Measurements from ENCODE around the gene KLHL18.
"Not testable (repeated sequence)": the region's sequence is repeated elsewhere in the genome, so short reads cannot be mapped to it uniquely, and the experiment has no call there.

The KLHL18 gene

DNA sequence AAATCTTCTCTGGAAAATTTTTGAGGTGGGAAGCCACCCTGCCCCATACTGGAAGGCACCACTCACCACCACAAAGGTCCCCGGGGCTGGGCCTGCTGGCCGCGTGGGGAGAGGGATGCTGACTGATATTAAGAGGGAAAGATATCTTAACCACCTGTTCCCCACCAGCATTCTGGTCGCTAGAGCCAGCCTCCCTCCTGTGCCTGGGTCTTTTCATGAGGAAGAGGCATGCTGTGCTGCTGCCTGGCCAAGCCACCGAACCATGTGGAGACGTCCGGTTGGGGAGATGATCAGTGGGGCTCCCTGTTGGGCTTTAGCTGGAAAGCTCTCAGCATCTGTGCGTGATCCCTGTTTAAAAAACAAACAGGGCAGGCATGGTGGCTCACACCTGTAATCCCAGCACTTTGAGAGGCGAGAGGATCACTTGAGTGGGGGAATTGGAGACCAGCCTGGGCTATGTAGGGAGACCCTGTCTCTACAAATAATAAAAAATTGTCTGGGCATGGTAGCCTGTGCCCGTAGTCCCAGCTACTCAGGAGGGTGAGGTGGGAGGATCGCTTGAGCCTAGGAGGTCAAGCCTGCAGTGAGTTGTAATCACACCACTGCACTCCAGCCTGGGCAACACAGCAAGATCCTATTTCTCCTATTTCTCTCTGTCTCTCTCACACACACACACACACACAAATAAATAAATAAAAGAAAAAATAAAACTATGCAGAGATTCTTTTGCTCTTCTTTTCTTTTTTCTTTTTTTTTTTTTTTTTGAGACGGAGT, 1.0 kb downstream of the KLHL18 start:
- H3K4me1 ChIP-seq (ENCODE audit: control insufficient read depth, insufficient read depth, low read length), result peaks cover 9% of the 10 kb centered on the region
- no peaks in the 10 kb centered on the region for H3K36me3 ChIP-seq (ENCODE audit: control insufficient read depth, insufficient read depth, low read length)
- H3K4me3 ChIP-seq (ENCODE audit: low read length), result peak overlapping the region; percentile 95
- H3K27ac ChIP-seq (ENCODE audit: low read depth, low read length), result peak overlapping the region; percentile 98
- H3K27me3 ChIP-seq (ENCODE audit: control insufficient read depth, insufficient read depth, low read length), result no peaks in the 10 kb centered on the region
- H3K9ac ChIP-seq (ENCODE audit: low read length), result no peak overlapping the region

DNA sequence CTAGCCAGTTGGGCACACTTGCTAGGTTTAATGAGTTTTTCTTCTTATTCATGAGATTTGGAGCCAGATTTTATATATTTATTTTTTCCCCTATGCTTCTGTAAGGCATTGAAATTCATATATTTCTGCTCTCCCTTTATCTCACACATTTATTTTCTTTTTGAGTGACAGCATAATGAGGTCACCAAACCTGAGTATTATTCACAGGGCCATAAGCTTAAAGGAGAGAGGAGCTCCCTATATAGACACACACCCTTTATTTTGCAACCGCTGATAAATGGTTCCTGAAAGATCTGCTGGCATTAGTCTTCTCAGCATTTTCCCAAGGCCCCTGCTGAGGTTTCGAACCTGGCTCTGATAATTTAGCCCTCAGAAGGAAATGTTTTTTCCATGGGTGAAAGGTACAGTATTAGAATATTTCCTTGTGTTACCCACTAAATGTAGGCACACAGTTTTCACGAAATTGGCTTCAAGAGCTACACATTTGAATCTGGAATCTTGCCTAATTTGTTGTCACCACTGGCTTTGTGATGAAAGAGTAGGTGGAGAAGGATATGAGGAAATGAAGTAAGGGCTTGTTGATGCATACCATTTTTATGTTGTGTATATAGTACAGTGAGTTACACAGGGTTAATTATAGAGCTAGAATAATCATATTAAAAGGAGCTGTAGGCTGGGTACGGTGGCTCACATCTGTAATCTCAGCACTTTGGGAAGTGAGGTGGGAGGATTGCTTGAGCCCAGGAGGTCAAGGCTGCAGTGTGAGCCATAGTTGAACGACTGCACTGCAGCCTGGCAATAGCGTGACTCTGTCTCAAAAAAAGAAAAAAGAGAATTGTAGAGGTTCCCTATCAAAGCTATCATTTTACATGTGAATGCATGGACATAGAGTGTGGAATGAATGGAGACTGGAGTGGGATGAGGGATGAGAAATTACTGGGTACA, 6.5 kb downstream of the KLHL18 start:
- no peaks in the 10 kb centered on the region for H3K36me3 ChIP-seq (ENCODE audit: control insufficient read depth, insufficient read depth, low read length)
- H3K27me3 ChIP-seq (ENCODE audit: control insufficient read depth, insufficient read depth, low read length), result no peaks in the 10 kb centered on the region
- H3K4me3 ChIP-seq (ENCODE audit: low read length), result no peak overlapping the region
- H3K4me1 ChIP-seq (ENCODE audit: control insufficient read depth, insufficient read depth, low read length), result no peaks in the 10 kb centered on the region
- no peak overlapping the region for H3K27ac ChIP-seq (ENCODE audit: low read depth, low read length)
- H3K9ac ChIP-seq (ENCODE audit: low read length), result no peak overlapping the region

DNA sequence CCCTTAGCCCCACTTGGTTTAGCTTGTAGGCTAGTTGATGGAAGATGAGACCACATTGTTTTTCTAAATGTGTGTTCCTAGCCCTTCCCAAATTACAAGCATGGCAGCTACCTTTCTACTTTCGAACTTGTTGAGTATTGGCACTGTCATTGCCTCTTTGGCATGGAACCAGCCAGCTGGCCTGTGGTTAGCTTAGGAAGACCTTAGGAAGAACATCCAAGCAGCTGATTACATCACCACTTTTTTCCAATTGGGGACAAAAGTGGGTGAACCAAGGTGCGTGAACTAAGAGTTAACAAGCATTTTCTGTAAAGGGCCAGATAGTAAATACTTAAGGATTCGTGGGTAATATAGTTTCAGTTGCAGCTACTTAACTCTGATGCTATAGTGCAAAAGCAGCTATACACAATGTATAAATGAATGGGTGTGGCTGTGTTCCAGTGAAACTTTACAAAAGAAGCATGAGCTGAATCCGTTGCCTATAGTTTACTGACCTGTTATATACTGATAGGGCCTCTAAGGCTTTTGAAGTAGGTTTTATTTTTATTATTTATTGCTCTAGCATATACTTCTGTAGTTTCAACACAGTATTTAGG, 8.5 kb downstream of the KLHL18 start:
- no peak overlapping the region for H3K4me3 ChIP-seq (ENCODE audit: low read length)
- H3K27me3 ChIP-seq (ENCODE audit: control insufficient read depth, insufficient read depth, low read length), result no peaks in the 10 kb centered on the region
- H3K9ac ChIP-seq (ENCODE audit: low read length), result no peak overlapping the region
- H3K36me3 ChIP-seq (ENCODE audit: control insufficient read depth, insufficient read depth, low read length), result no peaks in the 10 kb centered on the region
- no peaks in the 10 kb centered on the region for H3K4me1 ChIP-seq (ENCODE audit: control insufficient read depth, insufficient read depth, low read length)
- H3K27ac ChIP-seq (ENCODE audit: low read depth, low read length), result no peak overlapping the region

DNA sequence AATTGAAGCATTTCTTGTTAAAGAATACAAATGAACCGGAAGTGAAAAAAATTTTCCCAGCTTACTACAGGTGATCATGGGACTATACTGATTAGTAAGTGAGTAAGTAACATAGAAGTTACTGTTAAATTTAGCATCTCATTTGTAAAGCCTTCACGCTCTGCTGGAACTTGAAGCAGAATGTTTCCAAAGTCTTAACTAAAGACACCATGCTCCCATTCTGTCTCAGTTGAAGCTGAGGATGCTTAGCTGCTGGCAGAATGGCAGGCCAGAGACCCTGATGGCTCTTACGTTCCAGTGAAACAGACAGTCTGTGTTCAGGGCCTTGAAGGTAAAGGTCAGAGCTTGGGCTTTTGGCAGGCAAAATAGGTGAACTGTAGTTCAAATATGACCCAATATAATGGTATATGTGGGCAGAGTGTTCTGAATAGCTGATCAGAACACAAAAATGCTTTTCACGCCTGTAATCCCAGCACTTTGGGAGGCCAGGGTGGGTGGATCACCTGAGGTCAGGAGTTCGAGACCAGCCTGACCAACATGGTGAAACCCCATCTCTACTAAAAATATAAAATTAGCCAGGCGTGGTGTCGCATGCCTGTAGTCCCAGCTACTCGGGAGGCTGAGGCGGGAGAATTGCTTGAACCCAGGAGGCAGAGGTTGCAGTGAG, 9.1 kb downstream of the KLHL18 start:
- not testable (repeated sequence) for H3K36me3 ChIP-seq (ENCODE audit: control insufficient read depth, insufficient read depth, low read length); H3K27me3 ChIP-seq (ENCODE audit: control insufficient read depth, insufficient read depth, low read length); H3K4me1 ChIP-seq (ENCODE audit: control insufficient read depth, insufficient read depth, low read length); H3K9ac ChIP-seq (ENCODE audit: low read length); H3K4me3 ChIP-seq (ENCODE audit: low read length); H3K27ac ChIP-seq (ENCODE audit: low read depth, low read length)

DNA sequence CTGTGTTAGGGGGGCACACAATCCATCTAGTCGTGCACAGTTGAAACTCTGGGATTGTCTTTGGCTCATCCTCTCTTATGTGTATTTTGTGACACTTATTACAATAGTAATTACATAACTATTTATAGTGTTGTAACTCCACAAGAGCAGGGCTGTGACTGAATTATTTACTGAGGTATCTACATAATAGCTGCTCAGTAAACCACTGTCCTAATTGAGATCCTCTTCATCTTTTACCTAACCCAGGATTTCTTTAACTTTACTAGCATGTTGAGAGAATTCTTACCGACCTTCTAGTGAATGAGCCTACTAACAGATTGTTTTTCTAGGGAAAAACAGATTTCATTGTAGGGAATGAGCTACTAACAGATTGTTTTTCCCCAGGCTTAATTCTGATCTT, 11.1 kb downstream of the KLHL18 start:
- no peak overlapping the region for H3K9ac ChIP-seq (ENCODE audit: low read length)

DNA sequence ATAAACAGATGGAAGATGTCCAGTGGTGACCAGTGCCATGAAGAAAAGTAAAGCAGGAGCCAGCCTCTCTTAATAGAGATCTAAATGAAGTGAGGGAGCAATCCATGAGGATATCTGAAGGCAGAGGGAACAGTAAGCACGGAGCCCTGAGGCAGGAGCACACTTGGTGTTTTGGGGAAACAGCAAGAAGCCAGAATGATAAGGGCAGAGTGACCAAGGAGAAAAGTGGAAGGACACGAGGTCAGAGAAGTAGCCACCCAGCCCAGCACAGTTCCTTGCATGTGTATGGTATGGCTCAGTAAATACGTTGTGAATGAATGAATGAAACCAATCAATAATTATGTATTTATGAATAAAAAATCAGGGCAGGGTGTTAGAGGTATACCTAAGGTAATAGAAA, 11.6 kb downstream of the KLHL18 start:
- no peak overlapping the region for H3K4me3 ChIP-seq (ENCODE audit: low read length)
- no peaks in the 10 kb centered on the region for H3K36me3 ChIP-seq (ENCODE audit: control insufficient read depth, insufficient read depth, low read length)
- H3K4me1 ChIP-seq (ENCODE audit: control insufficient read depth, insufficient read depth, low read length), result no peaks in the 10 kb centered on the region
- H3K9ac ChIP-seq (ENCODE audit: low read length), result no peak overlapping the region
- H3K27ac ChIP-seq (ENCODE audit: low read depth, low read length), result no peak overlapping the region
- no peaks in the 10 kb centered on the region for H3K27me3 ChIP-seq (ENCODE audit: control insufficient read depth, insufficient read depth, low read length)

More for the DNA sequence above, 11.1 kb downstream of the KLHL18 start:
- Histone ChIP-seq H3K36me3 (ENCODE audit: control insufficient read depth, insufficient read depth, low read length) (no peaks in the 10 kb centered on the region), H3K27me3 (ENCODE audit: control insufficient read depth, insufficient read depth, low read length) (no peaks in the 10 kb centered on the region), H3K4me3 (ENCODE audit: low read length) (no peak overlapping the region), H3K27ac (ENCODE audit: low read depth, low read length) (no peak overlapping the region), H3K4me1 (ENCODE audit: control insufficient read depth, insufficient read depth, low read length) (no peaks in the 10 kb centered on the region)

DNA sequence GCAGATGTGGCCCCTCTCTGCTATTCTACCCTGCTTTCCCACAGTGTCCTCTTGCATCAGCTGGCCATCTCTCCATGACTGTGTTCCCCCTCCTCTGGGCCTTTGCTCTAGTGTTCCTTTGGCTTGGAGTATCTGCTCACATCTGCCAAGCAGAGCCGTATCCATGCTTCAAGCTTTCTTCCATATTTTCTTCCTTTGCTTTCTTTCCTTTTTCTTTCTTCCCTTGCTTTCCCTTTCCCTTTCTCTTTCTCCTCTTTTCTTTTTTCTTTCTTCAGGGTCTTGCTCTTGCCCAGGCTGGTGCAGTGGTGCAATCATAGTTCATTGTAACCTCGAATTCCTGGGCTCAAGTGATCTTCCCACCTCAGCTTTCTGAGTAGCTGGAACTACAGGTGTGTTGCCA, 12.6 kb downstream of the KLHL18 start:
- Histone ChIP-seq H3K9ac (ENCODE audit: low read length) (no peak overlapping the region), H3K27ac (ENCODE audit: low read depth, low read length) (no peak overlapping the region), H3K4me3 (ENCODE audit: low read length) (no peak overlapping the region), H3K4me1 (ENCODE audit: control insufficient read depth, insufficient read depth, low read length) (no peaks in the 10 kb centered on the region), H3K27me3 (ENCODE audit: control insufficient read depth, insufficient read depth, low read length) (no peaks in the 10 kb centered on the region), H3K36me3 (ENCODE audit: control insufficient read depth, insufficient read depth, low read length) (no peaks in the 10 kb centered on the region)

DNA sequence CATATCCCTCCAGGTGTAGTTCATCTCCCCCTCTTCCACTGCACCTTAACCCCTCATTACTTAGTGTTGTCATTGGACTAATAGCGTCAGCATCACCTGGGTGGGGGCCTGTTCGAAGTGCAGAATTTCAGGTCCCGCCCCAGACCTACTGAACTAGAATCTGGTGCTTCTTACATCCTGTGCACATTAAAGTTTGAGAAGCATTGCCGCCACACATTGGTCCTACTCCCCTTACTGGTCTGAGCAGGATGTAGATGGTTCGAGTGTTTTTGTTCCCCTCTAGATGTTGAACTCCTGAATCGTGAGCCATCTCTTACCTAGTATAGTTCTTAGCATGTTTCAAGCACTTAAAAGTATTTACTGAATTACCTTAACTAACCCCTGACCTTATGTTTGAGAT, 13.2 kb downstream of the KLHL18 start:
- no peaks in the 10 kb centered on the region for H3K27me3 ChIP-seq (ENCODE audit: control insufficient read depth, insufficient read depth, low read length)
- H3K4me3 ChIP-seq (ENCODE audit: low read length), result no peak overlapping the region
- H3K36me3 ChIP-seq (ENCODE audit: control insufficient read depth, insufficient read depth, low read length), result no peaks in the 10 kb centered on the region
- H3K9ac ChIP-seq (ENCODE audit: low read length), result no peak overlapping the region
- no peaks in the 10 kb centered on the region for H3K4me1 ChIP-seq (ENCODE audit: control insufficient read depth, insufficient read depth, low read length)
- no peak overlapping the region for H3K27ac ChIP-seq (ENCODE audit: low read depth, low read length)

DNA sequence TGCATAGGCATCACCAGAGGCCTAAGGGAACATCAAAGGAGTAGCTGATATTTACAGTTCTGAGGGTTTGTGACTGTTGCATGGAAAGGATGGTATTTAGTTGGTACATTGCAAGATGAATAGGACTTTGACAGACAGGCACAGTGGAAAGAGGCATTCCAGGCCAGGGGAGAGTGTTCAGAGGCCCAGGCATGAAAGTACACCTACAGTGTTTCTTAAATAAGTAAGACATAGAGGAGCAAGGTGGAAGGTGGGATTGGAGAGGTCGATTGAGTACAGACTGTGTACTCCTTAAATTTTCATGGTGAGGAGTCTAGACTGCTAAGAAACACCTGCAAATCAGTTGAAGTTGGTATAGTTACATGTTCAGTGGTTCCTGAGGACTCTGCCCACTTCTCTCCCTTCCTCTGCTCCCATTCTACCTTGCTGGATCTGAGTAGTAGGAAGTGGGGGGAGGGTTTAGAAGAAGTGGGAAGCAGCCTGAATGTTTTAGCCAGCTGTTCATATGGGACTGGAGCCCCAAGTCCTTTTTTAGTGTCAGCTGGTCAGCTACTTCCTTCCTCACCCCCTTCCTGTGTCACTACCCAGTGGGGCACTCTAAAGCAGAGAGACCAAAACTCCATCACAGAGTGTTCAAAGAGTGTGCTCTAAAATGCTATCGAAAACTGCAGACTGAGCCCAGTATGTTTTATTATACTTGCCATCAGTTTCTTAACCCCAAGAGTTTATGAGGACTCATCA, 14.0 kb downstream of the KLHL18 start:
- H3K27ac ChIP-seq (ENCODE audit: low read depth, low read length), result no peak overlapping the region
- no peaks in the 10 kb centered on the region for H3K27me3 ChIP-seq (ENCODE audit: control insufficient read depth, insufficient read depth, low read length)
- no peak overlapping the region for H3K4me3 ChIP-seq (ENCODE audit: low read length)
- no peaks in the 10 kb centered on the region for H3K36me3 ChIP-seq (ENCODE audit: control insufficient read depth, insufficient read depth, low read length)
- H3K4me1 ChIP-seq (ENCODE audit: control insufficient read depth, insufficient read depth, low read length), result no peaks in the 10 kb centered on the region
- H3K9ac ChIP-seq (ENCODE audit: low read length), result no peak overlapping the region

DNA sequence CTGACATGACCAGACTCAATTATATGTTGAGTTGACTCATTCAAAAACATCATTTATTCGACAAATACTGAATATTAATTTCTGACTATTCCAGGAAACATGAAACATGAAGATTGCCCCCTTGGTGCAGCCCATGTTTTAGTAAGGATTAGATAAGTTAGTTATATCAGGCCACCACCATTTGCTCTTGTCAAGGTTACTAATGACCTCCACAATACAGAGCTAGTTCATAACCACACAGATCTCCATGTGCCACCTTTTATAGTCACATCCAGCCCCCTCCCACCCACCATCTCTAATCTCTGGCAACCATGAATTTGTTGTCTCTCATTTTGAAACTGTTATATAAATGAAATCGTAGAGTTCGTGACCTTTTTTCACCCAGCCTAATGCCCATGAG, 15.7 kb downstream of the KLHL18 start:
- Histone ChIP-seq H3K4me3 (ENCODE audit: low read length) (no peak overlapping the region), H3K27ac (ENCODE audit: low read depth, low read length) (no peak overlapping the region), H3K9ac (ENCODE audit: low read length) (no peak overlapping the region), H3K36me3 (ENCODE audit: control insufficient read depth, insufficient read depth, low read length) (no peaks in the 10 kb centered on the region), H3K27me3 (ENCODE audit: control insufficient read depth, insufficient read depth, low read length) (no peaks in the 10 kb centered on the region), H3K4me1 (ENCODE audit: control insufficient read depth, insufficient read depth, low read length) (no peaks in the 10 kb centered on the region)

DNA sequence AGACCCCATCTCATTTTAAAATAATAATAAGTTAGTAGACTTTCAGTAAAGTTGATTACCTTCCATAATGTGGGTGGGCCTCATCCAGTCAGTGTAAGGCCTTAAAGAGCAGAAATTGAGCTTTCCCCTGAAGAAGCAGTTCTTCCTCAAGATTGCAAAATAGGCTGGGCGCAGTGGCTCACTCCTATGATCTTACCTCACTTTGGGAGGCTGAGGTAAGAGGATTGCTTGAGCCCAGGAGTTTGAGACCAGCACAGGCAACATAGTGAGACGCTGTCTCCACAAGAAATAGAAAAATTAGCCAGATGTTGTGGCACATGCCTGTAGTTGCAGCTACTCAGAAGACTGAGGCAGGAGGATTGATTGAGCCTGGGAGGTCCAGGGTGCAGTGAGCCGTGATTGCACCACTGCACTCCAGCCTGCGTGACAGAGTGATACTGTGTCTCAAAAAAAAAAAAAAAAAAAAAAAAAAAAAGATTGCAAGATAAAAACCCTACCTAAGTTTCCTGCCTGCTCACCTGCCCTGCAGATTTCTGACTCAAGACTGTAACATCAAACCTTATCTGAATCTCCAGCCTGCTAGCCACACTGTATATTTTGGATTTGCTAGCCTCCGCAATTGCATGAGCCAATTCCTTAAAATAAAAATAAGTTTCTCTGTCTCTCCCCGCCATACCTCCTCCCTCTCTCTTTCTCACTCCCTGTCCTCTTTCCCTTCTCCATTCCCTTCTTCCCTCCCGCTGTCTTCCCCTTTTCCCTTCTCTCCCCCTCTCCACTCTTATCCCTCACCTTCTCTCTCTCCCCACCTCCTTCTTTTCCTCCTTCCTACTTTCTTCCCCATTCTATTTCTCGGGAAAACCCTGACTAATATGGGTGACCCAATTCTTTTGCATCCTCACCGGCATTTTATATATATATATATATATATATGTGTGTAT, 16.9 kb downstream of the KLHL18 start:
- Histone ChIP-seq H3K9ac (ENCODE audit: low read length) (no peak overlapping the region), H3K4me3 (ENCODE audit: low read length) (no peak overlapping the region), H3K27me3 (ENCODE audit: control insufficient read depth, insufficient read depth, low read length) (no peaks in the 10 kb centered on the region), H3K27ac (ENCODE audit: low read depth, low read length) (no peak overlapping the region), H3K36me3 (ENCODE audit: control insufficient read depth, insufficient read depth, low read length) (no peaks in the 10 kb centered on the region), H3K4me1 (ENCODE audit: control insufficient read depth, insufficient read depth, low read length) (no peaks in the 10 kb centered on the region)
